GM12878 (cell line): ENCODE measurements around the gene ALG8. TPM values are rescaled to one million over a fixed set of nuclear protein-coding genes. Genes with fewer than 3 reads are reported as not detected.
"Not testable (repeated sequence)": the region's sequence is repeated elsewhere in the genome, so short reads cannot be mapped to it uniquely, and the experiment has no call there.

Experiments used
- ATAC-seq: fragments of 200-7000 bp; cut with Tn5 transposase; 3 replicates; pipeline ENCODE4 v1.9.1; 2020; ENCODE audit warnings: mild to moderate bottlenecking, moderate library complexity
- BruUV-seq: library from RNA; stranded (reverse); fragments of 400-500 nt; replicated peaks from 2 replicates; lab custom pipeline; 2021; lab: Mats Ljungman, UMichigan
- CTCF ChIA-PET: fragments of 300-600 bp; sonication (Branson Sonifier 250); formaldehyde crosslinking; extraction: SDS; loops from one replicate; lab custom pipeline; 2021; ENCODE audit warnings: inconsistent platforms; lab: Yijun Ruan, JAX
- POLR2A ChIA-PET: fragments of 350-600 bp; formaldehyde crosslinking; extraction: SDS; loops from one replicate; lab custom pipeline; 2021; ENCODE audit warnings: inconsistent platforms; lab: Charles Lee
- RAD21 ChIA-PET: fragments of 300-600 bp; sonication (Branson Sonifier 250); formaldehyde crosslinking; loops from one replicate; lab custom pipeline; 2023; ENCODE audit warnings: antibody characterized with exemption; ENCODE audit not compliant: unreplicated experiment; lab: Charles Lee
- SMC1A ChIA-PET: fragments of 300-600 bp; sonication (Branson Sonifier 250); formaldehyde crosslinking; loops from one replicate; lab custom pipeline; 2023; ENCODE audit not compliant: unreplicated experiment, uncharacterized antibody; lab: Charles Lee
- DNase-seq: peaks from one replicate; pipeline ENCODE4 v3.0.0-alpha.2; 2011; ENCODE audit warnings: low read depth, low spot score
- FAIRE-seq: peaks from 3 replicates; lab custom pipeline; 2011; peaks lifted over from hg19 to GRCh38; lab: Jason Lieb, UNC
- H2AFZ ChIP-seq: 2 replicates; pipeline ENCODE4 v1.6.0; 2011; ENCODE audit warnings: low read depth, low read length, control low read depth; ENCODE audit not compliant: control insufficient read depth
- H3K27ac ChIP-seq: 2 replicates; pipeline ENCODE4 v1.5.1; 2011; ENCODE audit warnings: control low read depth; ENCODE audit not compliant: control insufficient read depth, insufficient read depth
- H3K27me3 ChIP-seq, 2 experiments: replicated peaks in 1 of 2; 2 replicates each; pipeline versions ENCODE4 v1.6.0 to v1.6.1; 2011; ENCODE audit warnings: low read length in 1 of 2; ENCODE audit not compliant: control insufficient read depth in 2 of 2, insufficient read depth in 2 of 2
- H3K36me3 ChIP-seq, 2 experiments: 2 replicates each; pipeline ENCODE4 v1.5.1; 2011; ENCODE audit warnings: low read length in 1 of 2; ENCODE audit not compliant: control insufficient read depth in 2 of 2, insufficient read depth in 2 of 2
- H3K4me1 ChIP-seq: 2 replicates; pipeline ENCODE4 v1.6.1; 2011; ENCODE audit warnings: mild to moderate bottlenecking, low read length, moderate library complexity, mixed read lengths; ENCODE audit not compliant: control insufficient read depth, insufficient read depth
- H3K4me2 ChIP-seq: 2 replicates; pipeline ENCODE4 v1.6.0; 2011; ENCODE audit warnings: control low read depth; ENCODE audit not compliant: control insufficient read depth, insufficient read depth
- H3K4me3 ChIP-seq: fragments of 200-600 bp; sonication (generic); 2 replicates; pipeline ENCODE4 v1.5.1; 2016
- H3K79me2 ChIP-seq: 2 replicates; pipeline ENCODE4 v1.6.0; 2011; ENCODE audit warnings: low read length; ENCODE audit not compliant: control insufficient read depth, insufficient read depth
- H3K9ac ChIP-seq: 2 replicates; pipeline ENCODE4 v1.8.0; 2011; ENCODE audit warnings: low read length, control low read depth, mixed read lengths; ENCODE audit not compliant: control insufficient read depth, insufficient read depth
- H3K9me3 ChIP-seq: replicated peaks from 3 replicates; pipeline ENCODE4 v1.5.1; 2011; ENCODE audit warnings: mild to moderate bottlenecking, low read length; ENCODE audit not compliant: control insufficient read depth, insufficient read depth
- H4K20me1 ChIP-seq: 2 replicates; pipeline ENCODE4 v1.6.0; 2011; ENCODE audit not compliant: control insufficient read depth, insufficient read depth
- ATF3 ChIP-seq: IDR thresholded peaks from 2 replicates; pipeline ENCODE4 v1.6.1; 2011; ENCODE audit warnings: low read depth, mild to moderate bottlenecking, low read length, moderate library complexity, borderline replicate concordance; ENCODE audit errors: extremely low read depth
- BACH1 ChIP-seq: fragments of 450-650 bp; IDR thresholded peaks from 2 replicates; pipeline ENCODE4 v1.6.1; 2017; ENCODE audit warnings: mild to moderate bottlenecking, borderline replicate concordance
- CBFB ChIP-seq: IDR thresholded peaks from 2 replicates; pipeline ENCODE4 v1.6.1; 2016; ENCODE audit warnings: antibody characterized with exemption, low read depth
- CBX5 ChIP-seq: sonication (generic); IDR thresholded peaks from 2 replicates; pipeline ENCODE4 v1.6.1; 2016; ENCODE audit warnings: low read depth, moderate library complexity, mild to moderate bottlenecking, inconsistent platforms
- FOXM1 ChIP-seq: IDR thresholded peaks from 2 replicates; pipeline ENCODE4 v1.6.1; 2012; ENCODE audit warnings: low read depth, mild to moderate bottlenecking, inconsistent platforms, low read length, moderate library complexity
- NR2F1 ChIP-seq: fragments of 450-650 bp; conservative IDR thresholded peaks from 2 replicates; pipeline ENCODE4 v1.6.1; 2017; ENCODE audit warnings: mild to moderate bottlenecking
- PKNOX1 ChIP-seq: fragments of 450-650 bp; IDR thresholded peaks from 2 replicates; pipeline ENCODE4 v1.6.1; 2016; ENCODE audit warnings: mild to moderate bottlenecking
- SIN3A ChIP-seq: IDR thresholded peaks from 2 replicates; pipeline ENCODE4 v1.6.1; 2012; ENCODE audit warnings: low read depth, low read length, improper control_type of control experiment
- WGBS: methylation state at CpG from one replicate; pipeline ENCODE4 v1.1.6; 2016; ENCODE audit warnings: low lambda C conversion rate; ENCODE audit not compliant: insufficient replicate concordance, insufficient coverage; ENCODE audit errors: missing lambda C conversion rate; 5-methylcytosine and 5-hydroxymethylcytosine counted together
- in situ Hi-C: fragments of 300-500 bp; cut with MboI; formaldehyde crosslinking; loops from 9 replicates; pipeline ENCODE4 v1.14.3; 2018; ENCODE audit warnings: mixed read lengths
- intact Hi-C: fragments of 100-400 bp; cut with micrococcal nuclease; formaldehyde crosslinking; loops from one replicate; pipeline ENCODE4 v1.14.2; 2022; ENCODE audit not compliant: unreplicated experiment
- polyA plus RNA-seq, 11 experiments: library from polyadenylated mRNA; depleted of rRNA in 4 of 11; unstranded in 6 of 11; stranded (reverse) in 5 of 11; fragments of >200 nt; fragmentation: Nextera tagmentation in 4 of 11; fragmentation: Illumina TruSeq in 1 of 11; extraction: Ambion mirVana in 4 of 11; extraction: Trizol in 1 of 11; gene quantifications; 1 replicate in 1 of 11; 2 replicates in 10 of 11; pipeline versions ENCODE4 v1.2.1 to v1.2.3, GENCODE V29; 2011 to 2016; ENCODE audit warnings: inconsistent platforms in 2 of 11, missing spikeins in 2 of 11, low read depth in 1 of 11
- total RNA-seq, 4 experiments: library from RNA; depleted of rRNA in 3 of 4; stranded (reverse); fragments of >200 nt in 3 of 4; fragmentation: Illumina TruSeq in 1 of 4; extraction: Trizol in 1 of 4; gene quantifications; 2 replicates each; pipeline versions ENCODE4 v1.2.1 to v1.2.3, GENCODE V29; 2013 to 2021
- TF ChIP-seq, protein P1 (sequence below): IDR thresholded peaks from 2 replicates; pipeline ENCODE4 v1.6.1; 2012; ENCODE audit warnings: low read depth, low read length, improper control_type of control experiment
- TF ChIP-seq, protein P2 (sequence below): fragments of 450-650 bp; IDR thresholded peaks from 2 replicates; pipeline ENCODE4 v1.6.1; 2017; ENCODE audit warnings: mild to moderate bottlenecking

Gene ALG8
- total and polyA plus RNA-seq, 10 of the 15 experiments (the other 5 are each of a cell fraction or from before 2014, with no cell fraction given) = 45.7 to 105 (median 68.4) TPM

- RAD21 ChIA-PET, in situ Hi-C loops, SMC1A ChIA-PET, H3K4me2 ChIP-seq, H2AFZ ChIP-seq, H3K27me3 ChIP-seq, ATAC-seq, POLR2A ChIA-PET, H3K9me3 ChIP-seq, H3K36me3 ChIP-seq, H3K4me3 ChIP-seq, H3K4me1 ChIP-seq, BruUV-seq, intact Hi-C loops, H3K9ac ChIP-seq, DNase-seq, FAIRE-seq, H3K79me2 ChIP-seq, H3K27ac ChIP-seq, H4K20me1 ChIP-seq: not testable (repeated sequence)
- CTCF ChIA-PET = interaction anchor here (1.1 kb wide), 1 partner anchor 85 kb away, joined by 3 read pairs; no protein-coding TSS in a partner anchor
- WGBS = 68% methylated on average over 8 of the region's 8 CpGs
These were observed 54.9 kb downstream of the ALG8 start for GRCh38 chr11:78084506-78084905.

GRCh38 chr11:78083021-78083420 is 56.4 kb downstream of the ALG8 start:
- Histone ChIP-seq H2AFZ (no peak overlapping the region), H3K79me2 (peaks cover 19% of the 10 kb centered on the region), H3K27ac (no peak overlapping the region), H3K27me3 (no peaks in the 10 kb centered on the region), H3K36me3 (no peaks in the 10 kb centered on the region), H3K9ac (no peak overlapping the region), H3K4me2 (no peak overlapping the region), H3K4me3 (no peak overlapping the region), H3K4me1 (peaks cover 4% of the 10 kb centered on the region), H4K20me1 (no peaks in the 10 kb centered on the region), H3K9me3 (no peaks in the 10 kb centered on the region)
- CTCF ChIA-PET = interaction anchor here (0.6 kb wide), 1 partner anchor 45 kb away, joined by 4 read pairs; no protein-coding TSS in a partner anchor
- POLR2A ChIA-PET = no interaction called here
- WGBS = 38% methylated on average over 4 of the region's 4 CpGs
- intact Hi-C loops (no loop called here), in situ Hi-C loops (no loop called here)
- no peak for FAIRE-seq
- ATAC-seq = no peak
- no peak for DNase-seq
- RAD21 ChIA-PET = interaction anchor here (0.6 kb wide), 1 partner anchor 26 kb away, joined by 3 read pairs; no protein-coding TSS in a partner anchor
- SMC1A ChIA-PET = no interaction called here
- no TSS peak for BruUV-seq
- TF ChIP-seq ATF3 = no peak
- TF ChIP-seq PKNOX1 = no peak
- TF ChIP-seq, protein P1, sequence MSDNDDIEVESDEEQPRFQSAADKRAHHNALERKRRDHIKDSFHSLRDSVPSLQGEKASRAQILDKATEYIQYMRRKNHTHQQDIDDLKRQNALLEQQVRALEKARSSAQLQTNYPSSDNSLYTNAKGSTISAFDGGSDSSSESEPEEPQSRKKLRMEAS = no peak
- TF ChIP-seq SIN3A = no peak
- no peak for TF ChIP-seq NR2F1
- no peak for TF ChIP-seq FOXM1
- no peak for TF ChIP-seq CBFB
- TF ChIP-seq, protein P2, sequence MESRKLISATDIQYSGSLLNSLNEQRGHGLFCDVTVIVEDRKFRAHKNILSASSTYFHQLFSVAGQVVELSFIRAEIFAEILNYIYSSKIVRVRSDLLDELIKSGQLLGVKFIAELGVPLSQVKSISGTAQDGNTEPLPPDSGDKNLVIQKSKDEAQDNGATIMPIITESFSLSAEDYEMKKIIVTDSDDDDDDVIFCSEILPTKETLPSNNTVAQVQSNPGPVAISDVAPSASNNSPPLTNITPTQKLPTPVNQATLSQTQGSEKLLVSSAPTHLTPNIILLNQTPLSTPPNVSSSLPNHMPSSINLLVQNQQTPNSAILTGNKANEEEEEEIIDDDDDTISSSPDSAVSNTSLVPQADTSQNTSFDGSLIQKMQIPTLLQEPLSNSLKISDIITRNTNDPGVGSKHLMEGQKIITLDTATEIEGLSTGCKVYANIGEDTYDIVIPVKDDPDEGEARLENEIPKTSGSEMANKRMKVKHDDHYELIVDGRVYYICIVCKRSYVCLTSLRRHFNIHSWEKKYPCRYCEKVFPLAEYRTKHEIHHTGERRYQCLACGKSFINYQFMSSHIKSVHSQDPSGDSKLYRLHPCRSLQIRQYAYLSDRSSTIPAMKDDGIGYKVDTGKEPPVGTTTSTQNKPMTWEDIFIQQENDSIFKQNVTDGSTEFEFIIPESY = no peak
- no peak for TF ChIP-seq CBX5
- no peak for TF ChIP-seq BACH1
